Cardiac muscle cell (in vitro differentiated cells and primary cell): ENCODE data around the gene UROD. TPM values are rescaled to one million over a fixed set of nuclear protein-coding genes. Genes with fewer than 3 reads are reported as not detected.

ENCODE experiments used
- DNase-seq, 2 donors: peaks; one replicate each; pipeline versions ENCODE4 v3.0.0 to v3.0.0-alpha.2; 2010 to 2017; ENCODE audit warnings: low read depth in 1 of 2, low spot score in 1 of 2
- H3K27ac ChIP-seq: fragments of 200-600 bp; sonication (generic); 2 replicates; pipeline ENCODE4 v1.5.1; 2016
- H3K27me3 ChIP-seq: fragments of 200-600 bp; sonication (generic); 2 replicates; pipeline ENCODE4 v1.6.0; 2016; ENCODE audit warnings: control low read depth
- H3K36me3 ChIP-seq: fragments of 200-600 bp; sonication (generic); 2 replicates; pipeline ENCODE4 v1.5.1; 2016; ENCODE audit warnings: control low read depth
- H3K4me1 ChIP-seq: fragments of 200-600 bp; sonication (generic); 2 replicates; pipeline ENCODE4 v1.8.1; 2017; ENCODE audit warnings: low read depth, mild to moderate bottlenecking, mixed run types
- H3K4me3 ChIP-seq: fragments of 200-600 bp; sonication (generic); 2 replicates; pipeline ENCODE4 v1.5.1; 2016; ENCODE audit warnings: mild to moderate bottlenecking
- H3K9me3 ChIP-seq: fragments of 200-600 bp; sonication (generic); 2 replicates; pipeline ENCODE4 v1.5.1; 2017; ENCODE audit warnings: low read depth, mild to moderate bottlenecking, control low read depth
- polyA plus RNA-seq: library from polyadenylated mRNA; unstranded; fragments of >200 nt; fragmentation: Nextera tagmentation; extraction: Ambion mirVana; gene quantifications from 2 replicates; pipeline ENCODE4 v1.2.1, GENCODE V29; 2016
- total RNA-seq: library from RNA; depleted of rRNA; stranded (reverse); fragments of >200 nt; gene quantifications from 2 replicates; pipeline ENCODE4 v1.2.3, GENCODE V29; 2016
- TF ChIP-seq, protein P1 (sequence below): IDR thresholded peaks from 2 replicates; pipeline ENCODE4 v1.5.1; 2012; ENCODE audit warnings: low read depth, mild to moderate bottlenecking, low read length

The UROD gene
- total and polyA plus RNA-seq, 2 experiments from 2014 or later: 110 to 237 TPM

DNA sequence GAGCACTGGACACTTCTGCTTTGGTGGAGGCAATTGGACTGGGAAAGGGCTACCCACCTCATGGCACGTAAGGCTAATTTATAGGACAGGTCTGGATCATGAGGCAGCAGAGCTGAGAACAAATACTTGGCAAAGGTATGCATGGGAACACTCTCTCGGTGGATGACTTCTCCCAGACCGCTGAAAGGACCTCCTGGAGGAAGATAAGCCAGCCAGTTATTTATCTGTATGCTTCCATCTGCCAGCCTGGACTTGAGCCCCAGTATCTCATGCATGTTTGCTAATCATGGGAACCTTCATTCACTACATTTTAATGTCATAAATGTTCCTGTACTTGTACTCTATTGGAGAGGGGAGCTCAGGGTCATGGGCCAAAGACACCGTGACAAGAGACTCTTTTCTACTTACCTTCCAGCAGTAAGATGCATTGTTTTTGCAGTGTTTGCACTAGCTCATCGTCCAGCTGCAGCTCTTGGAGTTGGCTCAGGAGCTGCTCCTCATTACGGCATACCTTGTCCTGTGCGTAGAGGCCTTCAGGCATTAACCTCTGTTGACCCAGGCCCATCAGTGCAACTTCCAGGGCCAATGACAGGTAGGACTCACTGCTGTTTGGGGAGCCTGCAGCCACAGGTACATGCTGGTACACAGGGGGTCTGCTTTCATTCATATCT, 23.7 kb downstream of the UROD start:
- Histone ChIP-seq H3K4me1 (no peaks in the 10 kb centered on the region), H3K36me3 (no peaks in the 10 kb centered on the region), H3K27me3 (no peaks in the 10 kb centered on the region), H3K27ac (no peak overlapping the region), H3K9me3 (no peaks in the 10 kb centered on the region), H3K4me3 (no peak overlapping the region)
- TF ChIP-seq, protein P1, sequence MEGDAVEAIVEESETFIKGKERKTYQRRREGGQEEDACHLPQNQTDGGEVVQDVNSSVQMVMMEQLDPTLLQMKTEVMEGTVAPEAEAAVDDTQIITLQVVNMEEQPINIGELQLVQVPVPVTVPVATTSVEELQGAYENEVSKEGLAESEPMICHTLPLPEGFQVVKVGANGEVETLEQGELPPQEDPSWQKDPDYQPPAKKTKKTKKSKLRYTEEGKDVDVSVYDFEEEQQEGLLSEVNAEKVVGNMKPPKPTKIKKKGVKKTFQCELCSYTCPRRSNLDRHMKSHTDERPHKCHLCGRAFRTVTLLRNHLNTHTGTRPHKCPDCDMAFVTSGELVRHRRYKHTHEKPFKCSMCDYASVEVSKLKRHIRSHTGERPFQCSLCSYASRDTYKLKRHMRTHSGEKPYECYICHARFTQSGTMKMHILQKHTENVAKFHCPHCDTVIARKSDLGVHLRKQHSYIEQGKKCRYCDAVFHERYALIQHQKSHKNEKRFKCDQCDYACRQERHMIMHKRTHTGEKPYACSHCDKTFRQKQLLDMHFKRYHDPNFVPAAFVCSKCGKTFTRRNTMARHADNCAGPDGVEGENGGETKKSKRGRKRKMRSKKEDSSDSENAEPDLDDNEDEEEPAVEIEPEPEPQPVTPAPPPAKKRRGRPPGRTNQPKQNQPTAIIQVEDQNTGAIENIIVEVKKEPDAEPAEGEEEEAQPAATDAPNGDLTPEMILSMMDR: no peak
- no peak for DNase-seq

DNA sequence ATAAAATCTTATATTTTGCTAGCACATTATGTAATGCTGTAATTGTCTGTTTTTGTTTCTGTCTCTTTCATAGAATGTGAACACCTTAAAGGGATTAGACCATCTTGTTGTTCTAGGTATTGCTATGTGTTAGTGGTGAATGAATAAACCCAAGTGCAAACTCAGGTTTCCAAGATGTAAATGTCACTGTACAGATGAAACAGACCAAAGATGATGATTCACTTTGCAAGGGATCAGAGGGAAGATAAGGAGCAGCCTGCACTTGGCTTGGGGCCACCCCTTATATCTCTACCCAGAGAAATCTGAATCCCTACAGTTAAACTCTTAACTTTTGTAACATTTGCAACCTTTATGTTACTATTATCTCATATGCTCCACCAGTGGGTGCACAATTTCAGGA, 25.4 kb downstream of the UROD start:
- H3K9me3 ChIP-seq: no peaks in the 10 kb centered on the region
- H3K4me1 ChIP-seq: no peaks in the 10 kb centered on the region
- no peaks in the 10 kb centered on the region for H3K36me3 ChIP-seq
- H3K27me3 ChIP-seq: no peaks in the 10 kb centered on the region
- no peak overlapping the region for H3K4me3 ChIP-seq
- DNase-seq: peak in 1 of 2 donors; percentile 18
- no peak overlapping the region for H3K27ac ChIP-seq
- TF ChIP-seq, protein P1: no peak

DNA sequence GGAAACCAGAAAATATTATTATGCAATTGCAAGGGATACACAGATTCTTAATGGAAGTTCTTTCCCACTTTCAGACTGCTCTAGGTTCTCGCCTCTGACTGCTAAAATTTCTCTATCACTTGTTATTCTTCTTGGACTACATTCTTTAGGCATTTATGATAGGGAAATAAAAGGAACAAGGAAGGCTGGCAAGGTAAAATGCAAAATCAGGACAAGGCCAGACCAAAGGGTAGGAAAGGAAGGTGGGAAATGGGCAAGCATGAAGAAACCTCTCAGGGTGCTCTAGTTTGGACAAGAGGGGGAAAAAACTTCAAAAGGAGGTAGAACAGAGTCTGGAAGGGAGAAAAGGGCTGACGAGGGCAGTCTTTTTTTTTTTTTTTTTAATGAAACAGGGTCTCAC, 26.2 kb downstream of the UROD start:
- no peaks in the 10 kb centered on the region for H3K4me1 ChIP-seq
- H3K27me3 ChIP-seq: no peaks in the 10 kb centered on the region
- no peak overlapping the region for H3K4me3 ChIP-seq

DNA sequence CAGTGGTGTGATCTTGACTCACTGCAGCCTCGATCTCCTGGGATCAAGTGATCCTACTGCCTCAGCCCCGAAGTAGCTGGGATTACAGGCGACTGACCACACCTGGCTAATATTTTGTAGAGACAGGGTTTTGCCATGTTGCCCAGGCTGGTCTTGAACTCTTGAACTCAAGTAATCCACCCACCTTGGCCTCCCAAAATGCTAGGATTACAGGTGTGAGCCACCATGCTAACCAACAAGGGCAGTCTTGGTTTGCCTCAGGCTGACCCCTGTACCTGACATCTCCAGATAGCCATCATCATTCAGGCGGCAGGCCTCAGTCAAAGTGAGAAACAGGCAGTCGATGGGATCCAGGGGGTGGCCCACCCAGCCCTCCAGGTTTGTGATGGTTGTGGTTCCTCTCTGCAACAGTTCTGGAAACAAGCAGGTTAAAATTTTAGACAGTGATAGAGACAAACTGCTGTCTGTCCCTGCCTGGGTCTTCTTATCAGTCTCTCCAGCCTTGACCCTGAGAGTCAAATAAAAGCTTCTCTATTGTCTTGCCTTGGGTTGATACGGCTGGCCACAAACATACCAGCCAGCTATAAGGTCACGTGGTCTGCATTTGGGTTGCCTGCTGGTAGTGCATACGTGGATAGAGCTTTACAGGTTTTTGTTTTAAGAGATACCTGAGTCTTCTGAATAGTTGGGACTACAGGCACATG, 26.8 kb downstream of the UROD start:
- Histone ChIP-seq H3K4me3 (no peak overlapping the region), H3K9me3 (no peaks in the 10 kb centered on the region), H3K4me1 (no peaks in the 10 kb centered on the region), H3K27ac (no peak overlapping the region), H3K27me3 (no peaks in the 10 kb centered on the region), H3K36me3 (no peaks in the 10 kb centered on the region)
- TF ChIP-seq, protein P1: no peak
- no peak for DNase-seq

More for the DNA sequence above, 26.2 kb downstream of the UROD start:
- Histone ChIP-seq H3K27ac (no peak overlapping the region), H3K9me3 (no peaks in the 10 kb centered on the region), H3K36me3 (no peaks in the 10 kb centered on the region)
- TF ChIP-seq, protein P1: no peak
- no peak for DNase-seq

DNA sequence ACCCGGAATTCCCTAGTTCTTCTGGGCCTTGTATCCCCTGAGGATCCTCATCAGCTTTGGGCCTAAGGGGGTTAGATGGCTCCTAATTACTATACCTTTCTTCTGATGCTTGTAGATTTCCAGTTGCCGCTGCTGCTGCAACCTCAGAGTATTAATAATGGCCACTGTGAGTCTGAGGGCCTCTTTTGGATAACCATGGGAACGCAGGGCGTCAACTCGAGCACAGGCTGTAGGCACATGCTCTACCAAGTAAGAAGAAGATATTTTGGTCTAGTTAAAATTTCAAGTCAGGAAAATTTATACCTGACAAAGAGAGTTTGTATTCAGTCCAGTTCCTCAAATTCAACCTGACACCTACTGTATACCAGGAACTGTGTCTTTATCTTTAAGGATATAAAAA, 28.2 kb downstream of the UROD start:
- no peaks in the 10 kb centered on the region for H3K27me3 ChIP-seq
- no peak overlapping the region for H3K27ac ChIP-seq
- H3K9me3 ChIP-seq: no peaks in the 10 kb centered on the region
- no peak for DNase-seq
- TF ChIP-seq, protein P1: no peak
- H3K4me3 ChIP-seq: no peak overlapping the region
- H3K36me3 ChIP-seq: no peaks in the 10 kb centered on the region
- no peaks in the 10 kb centered on the region for H3K4me1 ChIP-seq
